Neural progenitor cell (in vitro differentiated cells): ENCODE data around the gene GFOD2. TPM values are rescaled to one million over a fixed set of nuclear protein-coding genes. Genes with fewer than 3 reads are reported as not detected.
A peak's percentile ranks its signal among the peaks of the same experiment; 100 is the strongest.

Source experiments
- DNase-seq: peaks from one replicate; pipeline ENCODE4 v3.0.0-alpha.2; 2016; ENCODE audit warnings: low spot score
- H2AFZ ChIP-seq: fragments of 200-600 bp; sonication (generic); replicated peaks from 2 replicates; pipeline ENCODE4 v1.6.1; 2016; ENCODE audit warnings: antibody characterized with exemption
- H3F3A ChIP-seq: fragments of 200-600 bp; sonication (generic); 2 replicates; pipeline ENCODE4 v1.6.1; 2016; ENCODE audit warnings: antibody characterized with exemption, low read depth
- H3K27ac ChIP-seq: fragments of 200-600 bp; sonication (generic); 2 replicates; pipeline ENCODE4 v1.5.1; 2016; ENCODE audit warnings: mild to moderate bottlenecking
- H3K27me3 ChIP-seq: fragments of 200-600 bp; sonication (generic); 2 replicates; pipeline ENCODE4 v1.6.1; 2016; ENCODE audit warnings: mild to moderate bottlenecking, moderate library complexity
- H3K36me3 ChIP-seq: fragments of 200-600 bp; sonication (generic); 2 replicates; pipeline ENCODE4 v1.5.1; 2016
- H3K4me1 ChIP-seq: fragments of 200-600 bp; sonication (generic); 2 replicates; pipeline ENCODE4 v1.6.1; 2016; ENCODE audit warnings: mixed run types
- H3K4me2 ChIP-seq: fragments of 200-600 bp; sonication (generic); 2 replicates; pipeline ENCODE4 v1.6.1; 2016
- H3K4me3 ChIP-seq: fragments of 200-600 bp; sonication (generic); 2 replicates; pipeline ENCODE4 v1.5.1; 2016
- H3K79me2 ChIP-seq: fragments of 200-600 bp; sonication (generic); 2 replicates; pipeline ENCODE4 v1.6.1; 2016; ENCODE audit warnings: low read depth
- H3K9ac ChIP-seq: fragments of 200-600 bp; sonication (generic); 2 replicates; pipeline ENCODE4 v1.6.1; 2016
- H3K9me3 ChIP-seq: fragments of 200-600 bp; sonication (generic); 2 replicates; pipeline ENCODE4 v1.5.1; 2016; ENCODE audit warnings: low read depth
- H4K20me1 ChIP-seq: fragments of 200-600 bp; sonication (generic); 2 replicates; pipeline ENCODE4 v1.6.1; 2016; ENCODE audit warnings: low read depth
- H3K27ac Mint-ChIP-seq: 3 replicates; pipeline ENCODE4 v1.8.0; 2021; ENCODE audit warnings: mixed read lengths
- H3K27me3 Mint-ChIP-seq: 2 replicates; pipeline ENCODE4 v1.8.0; 2022; ENCODE audit warnings: low read depth, mild to moderate bottlenecking, inconsistent platforms, moderate library complexity, mixed read lengths; ENCODE audit not compliant: insufficient read depth
- H3K36me3 Mint-ChIP-seq: 3 replicates; pipeline ENCODE4 v1.8.0; 2021; ENCODE audit warnings: mixed read lengths
- H3K4me1 Mint-ChIP-seq: 3 replicates; pipeline ENCODE4 v1.8.0; 2021; ENCODE audit warnings: mixed read lengths
- H3K4me3 Mint-ChIP-seq: 3 replicates; pipeline ENCODE4 v1.8.0; 2021; ENCODE audit warnings: mild to moderate bottlenecking, moderate library complexity, mixed read lengths
- H3K9me3 Mint-ChIP-seq: 3 replicates; pipeline ENCODE4 v1.8.0; 2020; ENCODE audit warnings: mixed read lengths
- CTCF ChIP-seq: fragments of 200-600 bp; sonication (generic); IDR thresholded peaks from 2 replicates; pipeline ENCODE4 v1.5.1; 2017; ENCODE audit warnings: antibody characterized with exemption, mild to moderate bottlenecking
- EZH2 ChIP-seq: fragments of 200-600 bp; sonication (generic); IDR thresholded peaks from 2 replicates; pipeline ENCODE4 v1.6.1; 2017; ENCODE audit warnings: antibody characterized with exemption, mild to moderate bottlenecking, moderate library complexity
- EZH2phosphoT487 ChIP-seq: fragments of 200-600 bp; sonication (generic); IDR thresholded peaks from 2 replicates; pipeline ENCODE4 v1.6.1; 2017; ENCODE audit warnings: antibody characterized with exemption
- total RNA-seq: library from RNA; depleted of rRNA; stranded (reverse); fragments of >200 nt; gene quantifications from 2 replicates; pipeline ENCODE4 v1.2.3, GENCODE V29; 2015; ENCODE audit warnings: low replicate concordance

Gene GFOD2
- total RNA-seq, 1 donor from 2014 or later: 13.2 TPM

- DNase-seq: no peak
- H3K4me3 Mint-ChIP-seq: no peak overlapping the region
- H3K36me3 Mint-ChIP-seq: no peaks in the 10 kb centered on the region
Observed at GRCh38 chr16:67656344-67657016, 62.6 kb downstream of the GFOD2 start.

GRCh38 chr16:67655363-67655762, 63.8 kb downstream of the GFOD2 start:
- H3K9me3 Mint-ChIP-seq: no peaks in the 10 kb centered on the region
- TF ChIP-seq CTCF: no peak
- TF ChIP-seq EZH2phosphoT487: no peak
- TF ChIP-seq EZH2: no peak
- H3K4me3 Mint-ChIP-seq: peak overlapping the region; percentile 53
- H2AFZ ChIP-seq: no peak overlapping the region
- H3K4me1 ChIP-seq: peaks cover 10% of the 10 kb centered on the region
- no peak overlapping the region for H3K4me2 ChIP-seq
- no peak for DNase-seq
- peaks cover 67% of the 10 kb centered on the region for H4K20me1 ChIP-seq
- peaks cover 10% of the 10 kb centered on the region for H3K4me1 Mint-ChIP-seq
- no peak overlapping the region for H3K4me3 ChIP-seq
- no peaks in the 10 kb centered on the region for H3K36me3 Mint-ChIP-seq
- H3F3A ChIP-seq: peaks cover 10% of the 10 kb centered on the region
- no peak overlapping the region for H3K9ac ChIP-seq
- peaks cover 32% of the 10 kb centered on the region for H3K27me3 Mint-ChIP-seq
- H3K79me2 ChIP-seq: peaks cover 8% of the 10 kb centered on the region
- peaks cover 33% of the 10 kb centered on the region for H3K27me3 ChIP-seq
- no peaks in the 10 kb centered on the region for H3K36me3 ChIP-seq
- no peaks in the 10 kb centered on the region for H3K9me3 ChIP-seq
- H3K27ac ChIP-seq: no peak overlapping the region
- H3K27ac Mint-ChIP-seq: no peak overlapping the region

More at GRCh38 chr16:67656344-67657016, 62.6 kb downstream of the GFOD2 start:
- Histone ChIP-seq H3K79me2 (peaks cover 8% of the 10 kb centered on the region), H3K9ac (no peak overlapping the region), H3K9me3 (no peaks in the 10 kb centered on the region), H2AFZ (no peak overlapping the region), H4K20me1 (peaks cover 67% of the 10 kb centered on the region), H3K4me3 (no peak overlapping the region), H3K36me3 (no peaks in the 10 kb centered on the region), H3K4me2 (no peak overlapping the region), H3K4me1 (peaks cover 11% of the 10 kb centered on the region), H3F3A (peaks cover 19% of the 10 kb centered on the region), H3K27ac (no peak overlapping the region), H3K27me3 (peaks cover 33% of the 10 kb centered on the region)
- H3K27ac Mint-ChIP-seq: no peak overlapping the region
- TF ChIP-seq CTCF: no peak
- TF ChIP-seq EZH2: no peak
- no peak for TF ChIP-seq EZH2phosphoT487
- no peaks in the 10 kb centered on the region for H3K9me3 Mint-ChIP-seq
- H3K4me1 Mint-ChIP-seq: peaks cover 12% of the 10 kb centered on the region
- peaks cover 23% of the 10 kb centered on the region for H3K27me3 Mint-ChIP-seq

GRCh38 chr16:67654403-67654911, 64.7 kb downstream of the GFOD2 start:
- Mint-ChIP-seq H3K27me3 (peaks cover 37% of the 10 kb centered on the region), H3K27ac (no peak overlapping the region), H3K4me3 (peak overlapping the region; percentile 43), H3K9me3 (no peaks in the 10 kb centered on the region), H3K4me1 (peaks cover 10% of the 10 kb centered on the region), H3K36me3 (no peaks in the 10 kb centered on the region)
- H3K4me1 ChIP-seq: peaks cover 10% of the 10 kb centered on the region
- no peak overlapping the region for H3K9ac ChIP-seq
- H3K36me3 ChIP-seq: no peaks in the 10 kb centered on the region
- H3K9me3 ChIP-seq: no peaks in the 10 kb centered on the region
- no peak overlapping the region for H2AFZ ChIP-seq
- H4K20me1 ChIP-seq: peaks cover 74% of the 10 kb centered on the region
- no peak for DNase-seq
- no peak overlapping the region for H3K27ac ChIP-seq
- TF ChIP-seq EZH2 (no peak), CTCF (no peak), EZH2phosphoT487 (no peak)
- peaks cover 8% of the 10 kb centered on the region for H3K79me2 ChIP-seq
- no peak overlapping the region for H3K4me3 ChIP-seq
- no peak overlapping the region for H3K4me2 ChIP-seq
- peaks cover 33% of the 10 kb centered on the region for H3K27me3 ChIP-seq
- H3F3A ChIP-seq: peaks cover 8% of the 10 kb centered on the region
